ENCODE data around the gene CEPT1. TPM values are rescaled to one million over a fixed set of nuclear protein-coding genes. Genes with fewer than 3 reads are reported as not detected.

The CEPT1 gene
- total and polyA plus RNA-seq, 2 of the 13 experiments (the other 11 are each of a cell fraction or from before 2014, with no cell fraction given), result 35.7 to 48.2 TPM

GRCh38 chr1:111209622-111210021 lies 69.6 kb downstream of the CEPT1 start:
- no TSS peak for BruUV-seq (replicated peaks)
- H4K20me1 ChIP-seq (ENCODE audit: insufficient read depth, low read length), result no peaks in the 10 kb centered on the region
- no peak overlapping the region for H3K9ac ChIP-seq (ENCODE audit: insufficient read depth, low read depth, low read length)
- ChIA-PET POLR2A (no interaction called here), CTCF (ENCODE audit: low intra/inter-chr PET ratio, low total read pairs) (no interaction called here)
- DNase-seq (ENCODE audit: low spot score) (no peak), FAIRE-seq (no peak), ATAC-seq (no peak)
- WGBS (ENCODE audit: low lambda C conversion rate), result 42% methylated on average over 4 of the region's 4 CpGs
- H3K9me3 ChIP-seq (ENCODE audit: low read length), result no peaks in the 10 kb centered on the region
- H3K4me3 ChIP-seq (replicated peaks in 1 of 3; ENCODE audit: insufficient read depth in 1 of 3, low read depth in 2 of 3, low read length in 3 of 3), result no peak overlapping the region
- in situ Hi-C loops (cut with HindIII; ENCODE audit: extremely low pct_ligation_motif_present, low pct_unique_long_range_greater_than_20kb) (no loop called here), intact Hi-C loops (cut with micrococcal nuclease; ENCODE audit: unreplicated experiment) (no loop called here)
- H3K27ac ChIP-seq (ENCODE audit: extremely low read length, insufficient read depth, low read length), result no peak overlapping the region
- peaks cover 33% of the 10 kb centered on the region for H3K4me1 ChIP-seq (ENCODE audit: insufficient read depth, low read length)
- no peaks in the 10 kb centered on the region for H3K27me3 ChIP-seq (ENCODE audit: control insufficient read depth in 1 of 2, insufficient read depth in 2 of 2, low read length in 2 of 2)
- H3K4me2 ChIP-seq (ENCODE audit: low read depth, low read length), result no peak overlapping the region
- no peaks in the 10 kb centered on the region for H3K79me2 ChIP-seq (ENCODE audit: insufficient read depth, low read length)
- H3K36me3 ChIP-seq (replicated peaks in 1 of 2; ENCODE audit: control insufficient read depth in 1 of 2, insufficient read depth in 2 of 2, low read length in 2 of 2), result no peaks in the 10 kb centered on the region
- no peak overlapping the region for H2AFZ ChIP-seq (ENCODE audit: low read length)
- TF ChIP-seq RFXANK (CRISPR knock-in tag; IDR thresholded peaks at IDR 0.05), result no peak
- TF ChIP-seq SIX1 (CRISPR knock-in tag; IDR thresholded peaks at IDR 0.05; ENCODE audit: borderline replicate concordance), result no peak
- TF ChIP-seq ATM (IDR thresholded peaks at IDR 0.05; ENCODE audit: borderline replicate concordance), result no peak
- TF ChIP-seq ZNF296 (CRISPR knock-in tag; conservative IDR thresholded peaks at IDR 0.05), result no peak
- no peak for TF ChIP-seq NR2F1 (CRISPR knock-in tag; IDR thresholded peaks at IDR 0.05)
- TF ChIP-seq ZNF629 (CRISPR knock-in tag; conservative IDR thresholded peaks at IDR 0.05), result no peak
- no peak for TF ChIP-seq MTA3 (CRISPR knock-in tag; IDR thresholded peaks at IDR 0.05)
- TF ChIP-seq AHDC1 (CRISPR knock-in tag; IDR thresholded peaks at IDR 0.05; ENCODE audit: borderline replicate concordance), result no peak
- no peak for TF ChIP-seq ZNF792 (CRISPR knock-in tag; IDR thresholded peaks at IDR 0.05)
- TF ChIP-seq ZSCAN31 (CRISPR knock-in tag; IDR thresholded peaks at IDR 0.05; ENCODE audit: low read depth), result no peak

Data from HepG2 (cell line).